BE2C (cell line): ENCODE measurements around the gene FAT2.

ENCODE experiments used
- DNase-seq: peaks from one replicate; pipeline ENCODE4 v3.0.0-alpha.2; 2020
- H3K27me3 ChIP-seq: fragments of 250-450 bp; sonication (Bioruptor Pico); 2 replicates; pipeline ENCODE4 v1.5.1; 2020; ENCODE audit warnings: mild to moderate bottlenecking
- H3K36me3 ChIP-seq: fragments of 250-450 bp; sonication (Bioruptor Pico); 2 replicates; pipeline ENCODE4 v1.5.1; 2020; ENCODE audit warnings: mild to moderate bottlenecking
- H3K4me1 ChIP-seq: fragments of 250-450 bp; sonication (Bioruptor Pico); 2 replicates; pipeline ENCODE4 v1.5.1; 2020
- H3K4me3 ChIP-seq: 2 replicates; pipeline ENCODE4 v1.5.1; 2011; ENCODE audit warnings: low read depth, low read length
- H3K9me3 ChIP-seq: fragments of 250-450 bp; sonication (Bioruptor Pico); 2 replicates; pipeline ENCODE4 v1.5.1; 2020
- CTCF ChIP-seq: IDR thresholded peaks from 2 replicates; pipeline ENCODE4 v1.5.1; 2012; ENCODE audit warnings: mild to moderate bottlenecking, low read depth, low read length

FAT2 gene

GRCh38 chr5:151562019-151562707 lies 29.0 kb downstream of the FAT2 start:
- H3K4me3 ChIP-seq, result no peak overlapping the region
- no peaks in the 10 kb centered on the region for H3K27me3 ChIP-seq
- DNase-seq, result no peak
- TF ChIP-seq CTCF, result no peak
- H3K9me3 ChIP-seq, result no peaks in the 10 kb centered on the region
- H3K4me1 ChIP-seq, result no peaks in the 10 kb centered on the region
- H3K36me3 ChIP-seq, result no peaks in the 10 kb centered on the region

- H3K27me3 ChIP-seq, result no peaks in the 10 kb centered on the region
- no peaks in the 10 kb centered on the region for H3K9me3 ChIP-seq
- no peaks in the 10 kb centered on the region for H3K4me1 ChIP-seq
- no peak for DNase-seq
- H3K4me3 ChIP-seq, result no peak overlapping the region
- TF ChIP-seq CTCF, result no peak
- H3K36me3 ChIP-seq, result no peaks in the 10 kb centered on the region
Observed at GRCh38 chr5:151557951-151558350, 33.2 kb downstream of the FAT2 start.

GRCh38 chr5:151557466-151557865 lies 33.7 kb downstream of the FAT2 start:
- no peaks in the 10 kb centered on the region for H3K9me3 ChIP-seq
- no peak for DNase-seq
- TF ChIP-seq CTCF, result no peak

GRCh38 chr5:151556806-151557205 lies 34.3 kb downstream of the FAT2 start:
- DNase-seq, result no peak
- Histone ChIP-seq H3K4me1 (no peaks in the 10 kb centered on the region), H3K4me3 (no peak overlapping the region), H3K9me3 (no peaks in the 10 kb centered on the region), H3K27me3 (no peaks in the 10 kb centered on the region), H3K36me3 (no peaks in the 10 kb centered on the region)
- TF ChIP-seq CTCF, result no peak

More at GRCh38 chr5:151557466-151557865, 33.7 kb downstream of the FAT2 start:
- Histone ChIP-seq H3K27me3 (no peaks in the 10 kb centered on the region), H3K4me1 (no peaks in the 10 kb centered on the region), H3K4me3 (no peak overlapping the region), H3K36me3 (no peaks in the 10 kb centered on the region)

GRCh38 chr5:151555760-151556576 lies 35.2 kb downstream of the FAT2 start:
- Histone ChIP-seq H3K27me3 (no peaks in the 10 kb centered on the region), H3K4me1 (no peaks in the 10 kb centered on the region), H3K4me3 (no peak overlapping the region), H3K9me3 (no peaks in the 10 kb centered on the region), H3K36me3 (no peaks in the 10 kb centered on the region)
- no peak for DNase-seq
- TF ChIP-seq CTCF, result no peak

GRCh38 chr5:151553695-151554094 lies 37.4 kb downstream of the FAT2 start:
- TF ChIP-seq CTCF, result no peak
- Histone ChIP-seq H3K9me3 (no peaks in the 10 kb centered on the region), H3K27me3 (no peaks in the 10 kb centered on the region), H3K36me3 (no peaks in the 10 kb centered on the region), H3K4me1 (no peaks in the 10 kb centered on the region), H3K4me3 (no peak overlapping the region)
- DNase-seq, result no peak
